ENCODE data around the gene GPR137B. TPM values are rescaled to one million over a fixed set of nuclear protein-coding genes. Genes with fewer than 3 reads are reported as not detected.

The GPR137B gene
- total and polyA plus RNA-seq, 8 donors, result 9.3 to 37.4 (median 12.7) TPM

- no peaks in the 10 kb centered on the region for H3K9me3 ChIP-seq
- no peaks in the 10 kb centered on the region for H3K27me3 ChIP-seq
- intact Hi-C loops (cut with DNase I), result no loop called here
- no peak overlapping the region for H3K27ac ChIP-seq
- H3K36me3 ChIP-seq, result no peaks in the 10 kb centered on the region
- ATAC-seq (no peak), DNase-seq (no peak)
- H3K4me3 ChIP-seq, result no peak overlapping the region
- TF ChIP-seq CTCF (IDR thresholded peaks at IDR 0.05), result no peak
- H3K4me1 ChIP-seq, result no peaks in the 10 kb centered on the region
Measured at GRCh38 chr1:236111527-236112331, 30.6 kb upstream of the GPR137B start.

- intact Hi-C loops (cut with DNase I), result no loop called here
- no peaks in the 10 kb centered on the region for H3K4me1 ChIP-seq
- no peaks in the 10 kb centered on the region for H3K36me3 ChIP-seq
- H3K27me3 ChIP-seq, result no peaks in the 10 kb centered on the region
- no peak for TF ChIP-seq CTCF (IDR thresholded peaks at IDR 0.05)
- no peaks in the 10 kb centered on the region for H3K9me3 ChIP-seq
- no peak overlapping the region for H3K4me3 ChIP-seq
- ATAC-seq (no peak), DNase-seq (no peak)
- no peak overlapping the region for H3K27ac ChIP-seq
Measured at GRCh38 chr1:236112332-236112627, 30.1 kb upstream of the GPR137B start.

- H3K4me3 ChIP-seq, result no peak overlapping the region
- DNase-seq (no peak), ATAC-seq (no peak)
- no peaks in the 10 kb centered on the region for H3K9me3 ChIP-seq
- no peaks in the 10 kb centered on the region for H3K27me3 ChIP-seq
- TF ChIP-seq CTCF (IDR thresholded peaks at IDR 0.05), result no peak
- intact Hi-C loops (cut with DNase I), result no loop called here
- H3K36me3 ChIP-seq, result no peaks in the 10 kb centered on the region
- no peak overlapping the region for H3K27ac ChIP-seq
- H3K4me1 ChIP-seq, result no peaks in the 10 kb centered on the region
Measured at GRCh38 chr1:236113324-236114032, 28.9 kb upstream of the GPR137B start.

DNA sequence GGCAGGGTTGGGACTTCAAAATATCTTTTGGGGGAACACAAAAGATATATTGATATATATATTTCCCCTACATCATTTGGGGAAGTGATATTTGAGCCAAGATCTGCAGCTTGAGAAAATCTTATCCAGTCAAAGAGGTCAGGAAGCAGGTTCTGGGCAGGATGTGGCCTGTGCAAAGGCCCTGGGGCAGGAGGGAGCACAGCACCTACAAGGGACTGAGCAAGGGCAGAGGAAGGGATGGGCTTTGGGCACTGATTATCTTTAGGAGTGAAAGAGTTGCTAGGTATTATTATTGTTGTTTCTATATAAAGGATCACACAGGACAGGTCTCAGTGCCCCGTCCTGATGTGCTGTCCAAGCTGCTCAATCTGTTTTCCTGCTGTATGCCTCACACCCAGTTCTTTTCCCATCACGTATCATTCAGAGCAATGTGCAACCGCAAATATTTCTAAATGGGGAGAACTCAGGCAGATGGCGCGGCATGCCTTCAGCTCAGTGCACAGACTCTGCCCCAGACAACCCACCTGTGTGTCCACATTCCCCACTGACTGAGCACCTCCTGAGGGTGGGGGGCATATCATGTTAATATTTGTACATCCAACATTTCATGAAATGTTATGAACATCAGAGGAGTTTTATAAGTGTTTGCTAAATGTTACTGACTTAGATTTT lies 28.1 kb upstream of the GPR137B start:
- Histone ChIP-seq H3K4me1 (no peaks in the 10 kb centered on the region), H3K27ac (no peak overlapping the region), H3K4me3 (no peak overlapping the region), H3K36me3 (no peaks in the 10 kb centered on the region), H3K27me3 (no peaks in the 10 kb centered on the region), H3K9me3 (no peaks in the 10 kb centered on the region)
- no peak for DNase-seq
- no peak for TF ChIP-seq CTCF (IDR thresholded peaks at IDR 0.05)
- no peak for ATAC-seq
- intact Hi-C loops (cut with DNase I), result no loop called here

- intact Hi-C loops (cut with DNase I), result no loop called here
- Histone ChIP-seq H3K27ac (no peak overlapping the region), H3K4me1 (peaks cover 0 to 5% of the 10 kb centered on the region in 2 donors), H3K36me3 (no peaks in the 10 kb centered on the region), H3K27me3 (no peaks in the 10 kb centered on the region), H3K9me3 (no peaks in the 10 kb centered on the region), H3K4me3 (no peak overlapping the region)
- DNase-seq (no peak), ATAC-seq (no peak)
- no peak for TF ChIP-seq CTCF (IDR thresholded peaks at IDR 0.05)
Measured at GRCh38 chr1:236117710-236118109, 24.6 kb upstream of the GPR137B start.

All from left lung (tissue), 10 donors.